ENCODE measurements around the gene ACOT8. TPM values are rescaled to one million over a fixed set of nuclear protein-coding genes. Genes with fewer than 3 reads are reported as not detected.

Gene ACOT8
- total RNA-seq, 5 donors from 2014 or later (not counting 1 experiment from before 2014, with no cell fraction given): 20.4 to 33.9 (median 32.0) TPM

DNA sequence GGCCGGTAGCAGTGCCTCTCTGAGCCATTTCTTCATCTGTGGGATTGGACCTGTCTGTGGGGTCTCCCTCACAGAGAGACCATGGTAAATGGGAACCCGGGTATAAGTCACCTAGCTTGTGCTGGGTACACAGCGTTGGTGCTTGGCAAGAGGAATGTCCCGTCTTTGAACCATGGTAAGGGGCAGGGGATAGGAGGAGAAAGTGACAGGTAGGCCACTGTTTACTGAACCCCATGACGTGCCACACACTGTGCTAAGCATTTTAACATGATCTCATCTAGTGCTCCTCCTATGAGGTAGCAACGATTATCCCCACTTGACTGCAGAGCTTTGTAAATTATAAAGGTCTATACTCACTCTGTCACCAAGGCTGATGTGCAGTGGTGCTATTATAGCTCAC lies 29.5 kb downstream of the ACOT8 start:
- H3K27ac ChIP-seq (ENCODE audit: low read length): no peak overlapping the region
- H3K27ac Mint-ChIP-seq: no peak overlapping the region
- H3K4me1 ChIP-seq (ENCODE audit: control insufficient read depth in 1 of 2, extremely low read depth in 1 of 2, insufficient read depth in 2 of 2, low read length in 2 of 2): peaks cover 0 to 18% of the 10 kb centered on the region in 2 experiments
- peaks cover 0 to 37% of the 10 kb centered on the region in 2 experiments for H3K27me3 ChIP-seq (replicated peaks in 1 of 2; ENCODE audit: control insufficient read depth in 2 of 2, extremely low read depth in 1 of 2, insufficient read depth in 2 of 2, low read length in 1 of 2)
- H3K9me3 ChIP-seq: no peaks in the 10 kb centered on the region
- no peak overlapping the region for H3K4me3 ChIP-seq (ENCODE audit: control insufficient read depth in 1 of 2, extremely low read depth in 1 of 2, low read length in 1 of 2)
- no peaks in the 10 kb centered on the region for H3K36me3 ChIP-seq (ENCODE audit: control insufficient read depth in 2 of 2, extremely low read depth in 1 of 2, insufficient read depth in 1 of 2, low read length in 1 of 2)
- ATAC-seq (replicated peaks in 1 of 4): no peak
- H3K9me3 Mint-ChIP-seq: no peaks in the 10 kb centered on the region
- peaks cover 13 to 17% (median 15%) of the 10 kb centered on the region in 3 donors for H3K4me1 Mint-ChIP-seq
- WGBS (ENCODE audit: insufficient coverage): 79% methylated on average over 3 of the region's 6 CpGs
- H3K36me3 Mint-ChIP-seq: no peaks in the 10 kb centered on the region
- DNase-seq: no peak
- peaks cover 11 to 18% of the 10 kb centered on the region in 2 donors for H3K27me3 Mint-ChIP-seq
- ChIA-PET CTCF (no interaction called here), POLR2A (no interaction called here)
- H3K4me3 Mint-ChIP-seq: no peak overlapping the region

DNA sequence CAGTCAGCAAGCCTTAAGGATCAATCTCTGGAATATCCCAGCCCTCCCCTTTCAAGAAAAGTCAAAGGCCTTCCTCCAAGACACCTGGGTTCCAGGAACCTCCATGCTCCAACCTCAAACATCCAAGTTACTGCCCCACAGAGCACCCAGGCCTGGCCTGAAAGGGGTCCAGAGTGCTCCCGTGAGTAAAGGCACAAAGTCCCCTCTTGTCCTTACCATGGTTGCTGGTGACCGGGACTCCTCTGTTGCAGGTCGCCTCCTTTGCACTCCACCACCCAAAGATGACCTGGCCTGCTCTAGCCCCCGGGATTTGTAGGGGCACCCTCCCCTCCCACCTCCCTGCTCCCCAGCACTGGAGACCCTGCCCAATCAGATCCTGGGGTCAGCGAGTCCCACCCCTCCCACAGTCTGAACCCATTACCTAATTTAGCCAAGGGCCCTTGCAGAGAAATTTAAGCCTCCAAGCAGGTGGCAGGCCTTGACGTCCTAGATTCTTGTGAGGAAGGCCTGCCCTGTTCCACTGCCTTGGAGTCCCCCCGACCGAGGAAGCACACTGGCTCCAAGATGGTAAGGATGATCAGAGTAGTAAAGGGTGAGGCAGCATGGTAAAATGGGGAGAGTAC lies 30.1 kb downstream of the ACOT8 start, which contains the start of gene TNNC2:
TNNC2 (minus strand) TSS at position 283 of the 623 bp plus-strand sequence; CDS start at position 219, 64 bp downstream.
- Mint-ChIP-seq H3K36me3 (no peaks in the 10 kb centered on the region), H3K4me3 (no peak within 1 kb of the TSS), H3K4me1 (peaks cover 13 to 18% (median 15%) of the 10 kb centered on the region in 3 donors), H3K27ac (no peak within 1 kb of the TSS), H3K9me3 (no peaks in the 10 kb centered on the region), H3K27me3 (peaks cover 15 to 22% of the 10 kb centered on the region in 2 donors)
- Histone ChIP-seq H3K4me1 (ENCODE audit: control insufficient read depth in 1 of 2, extremely low read depth in 1 of 2, insufficient read depth in 2 of 2, low read length in 2 of 2) (peaks cover 0 to 21% of the 10 kb centered on the region in 2 experiments), H3K36me3 (ENCODE audit: control insufficient read depth in 2 of 2, extremely low read depth in 1 of 2, insufficient read depth in 1 of 2, low read length in 1 of 2) (no peaks in the 10 kb centered on the region), H3K9me3 (no peaks in the 10 kb centered on the region), H3K4me3 (ENCODE audit: control insufficient read depth in 1 of 2, extremely low read depth in 1 of 2, low read length in 1 of 2) (no peak within 1 kb of the TSS), H3K27ac (ENCODE audit: low read length) (no peak within 1 kb of the TSS), H3K27me3 (replicated peaks in 1 of 2; ENCODE audit: control insufficient read depth in 2 of 2, extremely low read depth in 1 of 2, insufficient read depth in 2 of 2, low read length in 1 of 2) (peaks cover 0 to 42% of the 10 kb centered on the region in 2 experiments)
- no peak for DNase-seq
- ChIA-PET POLR2A (no interaction called here), CTCF (no interaction called here)
- 88% methylated on average over 6 of the region's 8 CpGs for WGBS (ENCODE audit: insufficient coverage)
- ATAC-seq (replicated peaks in 1 of 4): no peak

DNA sequence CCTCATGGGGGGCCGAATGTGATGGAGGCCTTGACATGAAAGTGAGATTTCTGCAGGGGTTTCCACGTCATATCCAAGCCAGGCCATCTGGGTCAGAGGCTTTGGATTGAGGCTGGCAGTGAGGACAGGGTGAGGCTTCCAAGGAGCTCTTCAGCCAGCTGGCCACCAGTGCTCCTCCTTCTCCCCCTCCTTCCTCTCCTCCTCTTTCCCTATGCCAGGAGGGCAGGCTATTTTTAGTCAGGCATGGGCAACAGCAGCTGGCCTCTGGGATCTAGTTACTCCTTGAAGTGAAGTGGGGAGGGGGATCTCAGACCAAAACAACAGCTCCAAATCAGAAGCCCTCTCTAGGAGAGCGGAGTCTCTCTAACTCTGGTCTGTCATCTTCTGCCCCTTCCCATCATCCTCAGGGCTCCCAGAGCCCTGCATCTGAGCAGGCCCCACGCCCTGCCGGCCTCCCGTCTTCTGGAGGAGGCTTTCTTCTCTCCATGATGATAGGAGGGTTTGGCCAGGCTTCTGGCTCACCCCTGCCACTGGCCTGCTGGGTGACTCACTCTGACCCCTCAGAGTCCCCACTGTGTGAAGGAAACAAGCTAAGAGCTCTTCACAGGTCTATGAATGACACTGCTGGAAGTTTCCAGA lies 30.7 kb downstream of the ACOT8 start:
- Histone ChIP-seq H3K27me3 (replicated peaks in 1 of 2; ENCODE audit: control insufficient read depth in 2 of 2, extremely low read depth in 1 of 2, insufficient read depth in 2 of 2, low read length in 1 of 2) (peaks cover 0 to 42% of the 10 kb centered on the region in 2 experiments), H3K27ac (ENCODE audit: low read length) (no peak overlapping the region), H3K4me3 (ENCODE audit: control insufficient read depth in 1 of 2, extremely low read depth in 1 of 2, low read length in 1 of 2) (no peak overlapping the region), H3K4me1 (ENCODE audit: control insufficient read depth in 1 of 2, extremely low read depth in 1 of 2, insufficient read depth in 2 of 2, low read length in 2 of 2) (peaks cover 0 to 21% of the 10 kb centered on the region in 2 experiments), H3K36me3 (ENCODE audit: control insufficient read depth in 2 of 2, extremely low read depth in 1 of 2, insufficient read depth in 1 of 2, low read length in 1 of 2) (no peaks in the 10 kb centered on the region), H3K9me3 (no peaks in the 10 kb centered on the region)
- Mint-ChIP-seq H3K27ac (no peak overlapping the region), H3K4me1 (peaks cover 13 to 18% (median 15%) of the 10 kb centered on the region in 3 donors), H3K9me3 (no peaks in the 10 kb centered on the region), H3K4me3 (no peak overlapping the region), H3K27me3 (peaks cover 19 to 25% of the 10 kb centered on the region in 2 donors), H3K36me3 (no peaks in the 10 kb centered on the region)
- 100% methylated on average over 1 of the region's 6 CpGs for WGBS (ENCODE audit: insufficient coverage)
- ChIA-PET CTCF (no interaction called here), POLR2A (no interaction called here)
- ATAC-seq (replicated peaks in 1 of 4) (no peak), DNase-seq (no peak)

- DNase-seq (peak in 33 of 35 experiments; percentile 8 to 63 (median 31)), ATAC-seq (replicated peaks in 1 of 4) (peak; percentile 71 to 81 (median 80))
- ChIA-PET CTCF (interaction anchor here (0.7 to 0.8 kb wide), 2 partner anchors 145 to 199 kb away, joined by 3 read pairs; no protein-coding TSS in a partner anchor), POLR2A (interaction anchor here (0.5 kb wide), 2 partner anchors 151 to 460 kb away, joined by 3 to 4 read pairs; no protein-coding TSS in a partner anchor)
- peak overlapping the region; percentile 68 to 81 (median 76) for H3K4me3 Mint-ChIP-seq
- peaks cover 23 to 26% of the 10 kb centered on the region in 2 donors for H3K27me3 Mint-ChIP-seq
- no peaks in the 10 kb centered on the region for H3K36me3 Mint-ChIP-seq
- H3K9me3 ChIP-seq: no peaks in the 10 kb centered on the region
- H3K4me3 ChIP-seq (ENCODE audit: control insufficient read depth in 1 of 2, extremely low read depth in 1 of 2, low read length in 1 of 2): peak overlapping the region; percentile 43 to 66
- peaks cover 0 to 21% of the 10 kb centered on the region in 2 experiments for H3K4me1 ChIP-seq (ENCODE audit: control insufficient read depth in 1 of 2, extremely low read depth in 1 of 2, insufficient read depth in 2 of 2, low read length in 2 of 2)
- WGBS (ENCODE audit: insufficient coverage): 22% methylated on average over 53 of the region's 57 CpGs
- no peak overlapping the region for H3K27ac ChIP-seq (ENCODE audit: low read length)
- no peaks in the 10 kb centered on the region for H3K36me3 ChIP-seq (ENCODE audit: control insufficient read depth in 2 of 2, extremely low read depth in 1 of 2, insufficient read depth in 1 of 2, low read length in 1 of 2)
- no peaks in the 10 kb centered on the region for H3K9me3 Mint-ChIP-seq
- peaks cover 13 to 18% (median 15%) of the 10 kb centered on the region in 3 donors for H3K4me1 Mint-ChIP-seq
- H3K27ac Mint-ChIP-seq: peak overlapping the region in 1 of 2 donors; percentile 73
- peaks cover 0 to 42% of the 10 kb centered on the region in 2 experiments for H3K27me3 ChIP-seq (replicated peaks in 1 of 2; ENCODE audit: control insufficient read depth in 2 of 2, extremely low read depth in 1 of 2, insufficient read depth in 2 of 2, low read length in 1 of 2)
These were observed 33.0 kb downstream of the ACOT8 start for GRCh38 chr20:45823949-45824835.

GRCh38 chr20:45822857-45823256 lies 34.3 kb downstream of the ACOT8 start:
- peaks cover 0 to 36% of the 10 kb centered on the region in 2 experiments for H3K27me3 ChIP-seq (replicated peaks in 1 of 2; ENCODE audit: control insufficient read depth in 2 of 2, extremely low read depth in 1 of 2, insufficient read depth in 2 of 2, low read length in 1 of 2)
- ChIA-PET CTCF (interaction anchor here in 1 of 2 donors (0.6 kb wide), 1 partner anchor 948 kb away, joined by 3 read pairs; no protein-coding TSS in a partner anchor), POLR2A (interaction anchor here in 1 of 2 donors (0.5 kb wide), 1 partner anchor 58 kb away, joined by 3 read pairs; the partner anchor contains the start of gene ZSWIM1)
- Mint-ChIP-seq H3K27me3 (peaks cover 26 to 27% of the 10 kb centered on the region in 2 donors), H3K4me3 (peak overlapping the region in 1 of 3 donors; percentile 81), H3K4me1 (peaks cover 13 to 18% (median 15%) of the 10 kb centered on the region in 3 donors), H3K27ac (no peak overlapping the region), H3K36me3 (no peaks in the 10 kb centered on the region), H3K9me3 (no peaks in the 10 kb centered on the region)
- peaks cover 0 to 21% of the 10 kb centered on the region in 2 experiments for H3K4me1 ChIP-seq (ENCODE audit: control insufficient read depth in 1 of 2, extremely low read depth in 1 of 2, insufficient read depth in 2 of 2, low read length in 2 of 2)
- ATAC-seq (replicated peaks in 1 of 4) (peak in 2 of 4 experiments; percentile 9 to 54), DNase-seq (peak in 4 of 35 experiments; percentile 1 to 15 (median 12))
- no peaks in the 10 kb centered on the region for H3K36me3 ChIP-seq (ENCODE audit: control insufficient read depth in 2 of 2, extremely low read depth in 1 of 2, insufficient read depth in 1 of 2, low read length in 1 of 2)
- no peaks in the 10 kb centered on the region for H3K9me3 ChIP-seq
- H3K27ac ChIP-seq (ENCODE audit: low read length): no peak overlapping the region
- H3K4me3 ChIP-seq (ENCODE audit: control insufficient read depth in 1 of 2, extremely low read depth in 1 of 2, low read length in 1 of 2): no peak overlapping the region
- whole genome bisulfite sequencing (ENCODE audit: insufficient coverage): 29% methylated on average over 24 of the region's 24 CpGs
